ENCODE results near the gene MYOF. TPM values are rescaled to one million over a fixed set of nuclear protein-coding genes. Genes with fewer than 3 reads are reported as not detected.

The MYOF gene
- total RNA-seq, 1 donor, result 0.27 TPM

DNA sequence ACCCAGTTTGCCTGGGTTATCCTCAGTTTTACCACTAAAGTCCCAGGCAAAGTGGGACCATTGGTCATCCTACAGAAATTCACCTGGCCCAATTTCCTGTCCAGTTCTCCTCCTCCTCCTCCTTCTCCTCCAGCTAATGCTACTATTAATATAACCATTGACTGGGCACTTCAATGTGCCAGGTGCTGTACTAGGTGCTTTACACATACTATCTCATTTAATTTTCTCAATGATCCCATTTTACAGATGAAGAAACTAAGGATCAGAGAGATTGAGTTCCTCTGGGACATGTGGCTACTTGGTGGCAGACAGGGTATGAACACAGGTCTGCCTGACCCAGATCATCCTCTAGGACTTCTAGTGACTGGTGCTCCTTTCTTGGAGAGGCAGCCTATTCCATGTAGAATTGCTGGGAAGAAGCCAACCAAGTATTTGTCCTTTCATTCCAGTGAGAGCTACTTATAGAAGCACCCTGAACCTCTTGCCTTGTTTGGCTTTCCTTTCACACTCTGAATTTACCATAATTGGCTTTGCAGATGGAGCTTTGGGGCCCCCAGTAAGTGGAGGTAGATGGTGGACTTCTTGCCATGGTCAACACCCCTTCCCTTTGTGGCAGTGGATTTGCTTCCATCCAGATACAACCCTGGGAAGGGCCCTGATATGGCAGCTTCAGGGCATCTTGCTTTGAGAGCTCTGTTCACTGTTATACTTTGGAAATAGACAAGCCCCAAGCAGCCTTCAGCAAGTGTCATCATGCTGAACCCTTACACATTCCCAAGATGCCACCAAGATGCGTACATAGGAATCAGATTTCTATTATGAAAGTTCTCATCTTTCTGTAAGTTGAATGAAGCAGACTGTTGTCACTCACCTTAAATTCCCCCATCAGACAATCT, 78.7 kb downstream of the MYOF start:
- no peak for DNase-seq (ENCODE audit: low read depth in 2 of 3, low spot score in 2 of 3)

GRCh38 chr10:93402192-93402591, 79.9 kb downstream of the MYOF start:
- DNase-seq (ENCODE audit: low read depth in 2 of 3, low spot score in 2 of 3), result no peak

DNA sequence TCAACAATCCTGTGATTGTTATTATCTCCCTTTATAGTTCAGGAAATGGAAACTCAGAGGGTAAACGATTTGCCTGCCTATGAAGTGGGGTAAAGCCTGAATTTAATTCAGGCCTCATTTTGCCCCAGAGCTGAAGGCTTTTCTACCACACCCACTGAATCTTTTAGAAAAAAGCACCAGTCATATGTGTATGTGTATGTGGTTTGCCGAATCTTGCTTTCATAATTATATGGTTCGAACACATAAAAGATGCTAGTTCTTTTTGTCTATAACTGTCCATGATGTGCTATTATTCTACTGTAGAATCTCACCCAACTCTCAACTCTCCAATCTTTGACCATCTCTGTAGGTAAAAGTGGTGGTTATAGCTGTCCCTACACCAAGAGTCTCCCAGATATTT, 83.6 kb downstream of the MYOF start:
- DNase-seq (ENCODE audit: low read depth in 2 of 3, low spot score in 2 of 3), result no peak

GRCh38 chr10:93397020-93397419, 85.1 kb downstream of the MYOF start:
- no peak for DNase-seq (ENCODE audit: low read depth in 2 of 3, low spot score in 2 of 3)

GRCh38 chr10:93393211-93393610, 88.9 kb downstream of the MYOF start:
- no peak for DNase-seq (ENCODE audit: low read depth in 2 of 3, low spot score in 2 of 3)

DNA sequence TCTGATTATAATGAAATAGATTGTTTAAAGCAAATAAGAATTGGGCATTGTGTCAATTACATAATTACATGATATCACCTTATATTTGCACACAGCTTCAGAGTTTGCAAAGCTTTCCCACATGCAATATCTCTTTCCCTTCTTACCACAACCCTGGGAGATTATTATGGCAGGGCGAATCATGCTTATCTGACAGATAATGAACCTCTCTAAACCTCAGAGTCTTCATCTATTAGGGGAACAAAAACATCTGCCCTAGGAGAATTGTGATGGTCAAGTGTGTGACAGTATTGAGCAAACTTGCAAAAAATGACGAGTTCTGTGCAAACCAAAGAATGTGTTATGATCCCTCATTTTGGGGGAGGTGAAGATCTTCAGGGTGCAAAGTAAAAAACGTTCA, 90.0 kb downstream of the MYOF start:
- no peak for DNase-seq (ENCODE audit: low read depth in 2 of 3, low spot score in 2 of 3)

DNA sequence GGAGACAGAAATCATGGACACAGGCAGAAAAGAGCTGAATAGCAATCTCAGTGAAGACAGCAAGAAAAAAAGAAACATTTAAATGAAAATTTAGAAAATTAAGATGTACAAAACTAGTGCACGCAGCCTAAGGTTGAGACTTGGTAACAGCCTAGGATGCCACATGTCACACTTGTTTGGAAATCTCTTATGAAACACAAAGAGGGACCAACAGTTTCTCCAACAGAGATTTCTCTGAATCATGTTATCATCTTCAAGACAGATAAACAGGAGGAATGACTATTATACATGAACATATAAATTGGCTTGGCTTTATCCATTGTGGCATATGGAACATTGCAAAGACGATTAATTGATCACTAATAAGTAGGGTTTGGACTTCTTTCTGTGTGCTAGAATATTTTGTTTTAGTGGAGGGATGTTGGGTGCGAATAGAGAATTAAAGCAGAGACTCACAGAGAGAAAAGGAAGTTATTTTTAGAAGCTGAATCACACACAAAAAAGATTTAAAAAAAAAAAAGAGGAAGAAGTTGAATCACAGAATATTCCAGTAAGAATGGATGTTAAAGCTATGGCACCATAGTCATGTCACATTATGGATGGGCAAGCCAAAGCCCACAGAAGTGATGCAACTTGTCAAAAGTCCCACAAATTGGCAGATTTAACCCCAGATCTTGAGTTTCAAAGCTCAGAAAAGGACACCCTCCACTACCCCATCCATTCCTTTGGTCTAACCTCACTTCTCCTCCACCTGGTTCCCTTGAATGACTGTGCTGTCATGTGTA, 91.6 kb downstream of the MYOF start:
- peak in 2 of 3 donors; percentile 15 to 18 for DNase-seq (ENCODE audit: low read depth in 2 of 3, low spot score in 2 of 3)

- DNase-seq (ENCODE audit: low read depth in 2 of 3, low spot score in 2 of 3), result peak in 2 of 3 donors; percentile 17 to 58
These were observed 95.3 kb downstream of the MYOF start for GRCh38 chr10:93386631-93387369.

DNA sequence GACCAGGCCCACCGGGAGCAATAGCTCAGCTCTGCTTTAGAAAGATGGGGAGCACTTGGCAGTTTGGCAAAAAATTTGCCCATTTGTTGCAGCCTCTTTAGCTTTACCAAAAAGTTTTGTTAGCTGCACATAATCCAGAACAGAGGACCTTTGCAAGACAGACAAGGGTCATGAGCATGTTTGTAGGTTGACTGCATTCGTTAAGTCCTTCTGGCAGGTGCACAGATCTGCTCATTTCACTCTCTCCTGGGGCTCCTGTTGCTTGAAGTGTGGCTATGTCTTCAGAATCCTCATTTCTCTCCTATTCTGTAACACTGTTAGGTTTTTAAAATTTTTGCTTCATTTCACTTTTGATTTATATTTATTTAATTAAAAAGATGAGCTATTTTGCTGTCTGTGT, 96.8 kb downstream of the MYOF start:
- no peak for DNase-seq (ENCODE audit: low read depth in 2 of 3, low spot score in 2 of 3)

- DNase-seq (ENCODE audit: low read depth in 2 of 3, low spot score in 2 of 3), result no peak
These were observed 98.1 kb downstream of the MYOF start for GRCh38 chr10:93384006-93384405.

DNA sequence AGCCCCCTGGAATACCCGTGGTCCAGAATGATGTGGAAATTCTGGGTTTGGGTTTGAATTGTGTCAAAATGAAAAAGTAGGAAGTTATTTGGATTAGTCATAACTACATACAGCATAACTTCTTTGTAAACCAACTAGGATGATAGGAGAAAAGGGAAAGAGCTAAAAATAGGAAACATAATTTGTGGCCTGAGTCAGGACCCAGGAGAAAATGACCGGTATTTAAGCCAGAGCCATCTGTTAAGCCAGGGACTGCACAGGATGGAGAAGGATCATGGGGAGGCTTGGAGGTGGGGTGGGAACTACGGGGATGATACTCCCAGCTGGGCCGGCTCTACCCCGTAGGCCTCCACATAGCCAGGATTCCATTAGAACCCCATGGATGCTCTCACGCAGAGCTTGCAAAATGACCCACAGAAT, 98.6 kb downstream of the MYOF start:
- no peak for DNase-seq (ENCODE audit: low read depth in 2 of 3, low spot score in 2 of 3)

- no peak for DNase-seq (ENCODE audit: low read depth in 2 of 3, low spot score in 2 of 3)
These were observed 102.2 kb downstream of the MYOF start for GRCh38 chr10:93379731-93380575.

DNA sequence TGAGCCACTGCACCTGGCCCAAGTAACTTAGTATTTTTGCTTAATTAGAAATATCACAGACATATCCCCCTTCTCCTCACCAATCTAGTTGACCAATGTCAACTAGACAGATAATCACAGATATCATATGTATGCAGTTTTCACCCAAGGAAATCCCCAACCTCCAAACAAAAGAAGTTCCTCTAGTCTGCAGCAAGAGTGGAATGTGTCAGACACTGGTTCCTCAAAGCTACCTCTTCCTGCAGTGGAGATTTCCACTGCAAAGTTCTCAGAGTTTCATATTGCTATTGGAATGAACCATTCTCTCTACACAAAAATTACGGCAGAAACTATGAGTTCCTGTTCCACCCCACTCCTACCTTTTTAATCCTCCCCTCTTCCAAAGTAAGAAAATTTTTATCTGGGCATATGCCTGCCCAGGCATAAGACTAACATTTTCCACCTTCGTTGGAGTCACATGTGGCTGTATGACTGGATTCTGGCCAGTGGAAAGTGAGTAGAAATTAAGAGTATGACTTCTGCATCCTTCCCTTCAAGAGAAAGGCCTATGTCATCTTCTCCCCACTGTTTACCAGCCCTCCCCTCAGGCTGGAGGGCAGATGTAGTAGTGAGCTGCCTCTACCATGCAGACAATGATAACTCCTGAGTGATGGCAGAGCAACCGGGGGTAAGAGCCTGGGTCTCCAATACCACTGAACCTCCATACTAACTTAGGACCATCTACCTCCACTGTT, 103.0 kb downstream of the MYOF start:
- no peak for DNase-seq (ENCODE audit: low read depth in 2 of 3, low spot score in 2 of 3)

GRCh38 chr10:93378039-93378438, 104.1 kb downstream of the MYOF start:
- no peak for DNase-seq (ENCODE audit: low read depth in 2 of 3, low spot score in 2 of 3)

GRCh38 chr10:93376372-93377293, 105.5 kb downstream of the MYOF start:
- DNase-seq (ENCODE audit: low read depth in 2 of 3, low spot score in 2 of 3), result peak; percentile 33 to 80 (median 65)

GRCh38 chr10:93370961-93371360, 111.2 kb downstream of the MYOF start:
- DNase-seq (ENCODE audit: low read depth in 2 of 3, low spot score in 2 of 3), result no peak

DNA sequence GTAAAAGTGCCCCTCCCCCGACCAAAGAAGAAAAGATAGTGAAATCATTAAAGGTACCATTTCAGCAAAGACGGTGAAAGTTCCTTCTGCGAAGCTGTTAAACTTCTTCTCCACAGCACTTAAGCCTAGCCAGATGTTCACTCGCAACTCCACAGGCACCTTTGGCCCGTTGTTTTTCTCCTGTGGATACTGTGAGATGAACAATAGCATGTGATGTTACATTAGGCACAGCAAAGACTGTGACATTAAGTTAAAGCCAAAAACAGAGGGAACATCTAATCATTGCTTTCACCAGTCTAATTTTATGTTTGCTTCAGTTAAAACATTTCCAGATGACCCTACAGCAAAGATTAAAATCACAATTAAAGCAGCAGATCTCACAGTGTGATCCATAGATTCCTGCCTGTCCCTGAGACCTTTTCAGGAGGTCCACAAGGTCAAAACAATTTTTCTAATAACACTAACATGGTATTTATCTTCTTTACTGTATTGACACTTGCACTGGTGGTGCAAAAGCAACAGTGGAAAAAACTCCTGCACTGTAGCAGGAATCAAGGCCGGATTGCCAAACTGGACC, 112.5 kb downstream of the MYOF start:
- no peak for DNase-seq (ENCODE audit: low read depth in 2 of 3, low spot score in 2 of 3)

- DNase-seq (ENCODE audit: low read depth in 2 of 3, low spot score in 2 of 3), result no peak
These were observed 113.9 kb downstream of the MYOF start for GRCh38 chr10:93368210-93368609.
